ENCODE data around the gene RAI2. TPM values are rescaled to one million over a fixed set of nuclear protein-coding genes. Genes with fewer than 3 reads are reported as not detected.

Gene RAI2
- polyA plus RNA-seq, 1 experiment = 0.04 TPM

- ChIA-PET CTCF (interaction anchor here (0.9 kb wide), 1 partner anchor 12 kb away, joined by 3 read pairs; no protein-coding TSS in a partner anchor), POLR2A (no interaction called here)
- DNase-seq (ENCODE audit: low read depth) = no peak
- Histone ChIP-seq H3K4me3 (ENCODE audit: low read depth, low read length) (no peak overlapping the region), H3K36me3 (ENCODE audit: control insufficient read depth, insufficient read depth, low read length) (no peaks in the 10 kb centered on the region), H3K27me3 (ENCODE audit: control insufficient read depth, insufficient read depth, low read length) (no peaks in the 10 kb centered on the region)
- no peak for TF ChIP-seq CTCF (IDR thresholded peaks at IDR 0.05; ENCODE audit: insufficient read depth, low read depth, low read length)
These were observed 47.0 kb downstream of the RAI2 start for GRCh38 chrX:17814059-17814458.

DNA sequence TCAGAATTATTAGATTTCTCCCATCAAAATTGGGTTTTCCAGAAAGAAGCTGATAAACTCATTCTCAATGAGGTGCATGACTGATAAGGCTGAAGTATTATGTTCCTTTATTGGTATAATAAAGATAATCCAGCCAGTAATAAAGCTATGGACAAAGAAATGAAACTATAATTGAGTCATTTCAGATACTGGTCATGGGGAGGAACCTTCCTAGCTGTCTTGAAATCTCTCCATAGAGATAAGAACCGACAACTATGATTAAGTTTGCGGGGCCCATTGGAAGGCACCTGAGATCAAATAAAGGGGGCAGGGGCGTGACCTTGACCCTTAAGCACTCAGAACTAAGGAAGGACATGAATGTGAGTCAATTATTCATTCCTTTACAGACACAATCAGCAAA, 47.8 kb downstream of the RAI2 start:
- no peak for TF ChIP-seq CTCF (IDR thresholded peaks at IDR 0.05; ENCODE audit: insufficient read depth, low read depth, low read length)
- ChIA-PET CTCF (interaction anchor here (1.2 kb wide), 1 partner anchor 9 kb away, joined by 3 read pairs; no protein-coding TSS in a partner anchor), POLR2A (no interaction called here)
- Histone ChIP-seq H3K4me3 (ENCODE audit: low read depth, low read length) (no peak overlapping the region), H3K27me3 (ENCODE audit: control insufficient read depth, insufficient read depth, low read length) (no peaks in the 10 kb centered on the region), H3K36me3 (ENCODE audit: control insufficient read depth, insufficient read depth, low read length) (no peaks in the 10 kb centered on the region)
- DNase-seq (ENCODE audit: low read depth) = no peak

DNA sequence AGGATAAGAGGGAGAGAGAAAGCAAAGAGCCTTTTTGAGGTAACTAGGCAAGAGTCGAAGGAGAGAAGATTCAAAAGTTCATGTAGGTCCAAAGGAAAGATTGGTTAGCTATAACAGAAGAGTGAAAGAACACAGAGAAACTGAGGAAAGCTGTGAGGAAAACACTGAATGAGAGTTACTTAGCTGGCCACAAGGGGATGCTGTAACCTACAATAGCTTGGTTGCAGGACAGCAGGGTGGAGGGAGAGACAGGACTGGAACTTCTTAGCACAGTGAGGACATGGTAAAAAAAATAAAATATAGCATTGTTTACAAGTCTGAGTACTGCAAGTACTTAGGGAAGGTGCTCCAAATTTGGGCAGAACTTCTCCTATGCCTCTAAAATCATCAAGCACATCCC, 48.3 kb downstream of the RAI2 start:
- POLR2A ChIA-PET = no interaction called here
- Histone ChIP-seq H3K36me3 (ENCODE audit: control insufficient read depth, insufficient read depth, low read length) (no peaks in the 10 kb centered on the region), H3K27me3 (ENCODE audit: control insufficient read depth, insufficient read depth, low read length) (no peaks in the 10 kb centered on the region), H3K4me3 (ENCODE audit: low read depth, low read length) (no peak overlapping the region)
- TF ChIP-seq CTCF (IDR thresholded peaks at IDR 0.05; ENCODE audit: insufficient read depth, low read depth, low read length) = peak; percentile 42
- no peak for DNase-seq (ENCODE audit: low read depth)
- CTCF ChIA-PET = interaction anchor here (1.2 kb wide), 1 partner anchor 9 kb away, joined by 3 read pairs; no protein-coding TSS in a partner anchor

GRCh38 chrX:17809984-17810383, 51.1 kb downstream of the RAI2 start:
- Histone ChIP-seq H3K36me3 (ENCODE audit: control insufficient read depth, insufficient read depth, low read length) (no peaks in the 10 kb centered on the region), H3K27me3 (ENCODE audit: control insufficient read depth, insufficient read depth, low read length) (no peaks in the 10 kb centered on the region), H3K4me3 (ENCODE audit: low read depth, low read length) (no peak overlapping the region)
- no peak for TF ChIP-seq CTCF (IDR thresholded peaks at IDR 0.05; ENCODE audit: insufficient read depth, low read depth, low read length)
- ChIA-PET POLR2A (no interaction called here), CTCF (no interaction called here)
- DNase-seq (ENCODE audit: low read depth) = no peak

DNA sequence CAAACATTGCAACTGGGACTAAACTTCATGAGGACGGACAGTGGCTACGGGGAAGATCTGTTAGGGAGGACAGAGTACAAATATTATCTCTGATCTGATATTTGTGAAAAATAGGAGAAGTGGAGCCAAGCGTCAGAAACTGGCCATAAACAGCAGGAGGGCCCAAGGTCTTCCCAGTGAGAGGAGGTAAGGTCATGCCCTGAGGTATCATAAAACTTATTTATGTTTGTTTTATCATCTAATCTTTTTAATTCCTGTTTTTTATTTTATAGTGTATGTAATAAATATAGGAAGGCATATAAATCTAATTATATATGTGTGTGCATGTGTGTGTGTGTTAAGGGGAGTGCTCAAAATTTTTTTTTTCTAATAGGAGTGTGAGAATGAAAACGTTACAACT, 51.8 kb downstream of the RAI2 start:
- no peak overlapping the region for H3K4me3 ChIP-seq (ENCODE audit: low read depth, low read length)
- no peak for TF ChIP-seq CTCF (IDR thresholded peaks at IDR 0.05; ENCODE audit: insufficient read depth, low read depth, low read length)
- H3K36me3 ChIP-seq (ENCODE audit: control insufficient read depth, insufficient read depth, low read length) = no peaks in the 10 kb centered on the region
- ChIA-PET POLR2A (no interaction called here), CTCF (interaction anchor here (0.6 kb wide), 1 partner anchor 12 kb away, joined by 3 read pairs; no protein-coding TSS in a partner anchor)
- no peaks in the 10 kb centered on the region for H3K27me3 ChIP-seq (ENCODE audit: control insufficient read depth, insufficient read depth, low read length)
- no peak for DNase-seq (ENCODE audit: low read depth)
